DLD1 (cell line): ENCODE measurements around the gene DDX19B.
"Not testable (repeated sequence)": the region's sequence is repeated elsewhere in the genome, so short reads cannot be mapped to it uniquely, and the experiment has no call there.

Experiments used
- in situ Hi-C: cut with HindIII; loops from 2 replicates; pipeline ENCODE4 v1.10.0; 2017; ENCODE audit warnings: low sequenced_read_pairs

DDX19B gene

GRCh38 chr16:70348991-70349390 lies 50.0 kb downstream of the DDX19B start:
- in situ Hi-C loops = no loop called here

GRCh38 chr16:70349783-70350182 lies 50.8 kb downstream of the DDX19B start:
- in situ Hi-C loops = no loop called here

GRCh38 chr16:70359552-70359951 lies 60.6 kb downstream of the DDX19B start:
- in situ Hi-C loops = no loop called here

GRCh38 chr16:70364399-70364798 lies 65.4 kb downstream of the DDX19B start:
- in situ Hi-C loops = no loop called here

GRCh38 chr16:70370145-70370544 lies 71.2 kb downstream of the DDX19B start:
- in situ Hi-C loops = not testable (repeated sequence)

- in situ Hi-C loops = no loop called here
Measured at GRCh38 chr16:70370924-70371323, 71.9 kb downstream of the DDX19B start.

- in situ Hi-C loops = no loop called here
Measured at GRCh38 chr16:70372921-70373728, 74.1 kb downstream of the DDX19B start.

- in situ Hi-C loops = no loop called here
Measured at GRCh38 chr16:70374213-70374612, 75.2 kb downstream of the DDX19B start.

GRCh38 chr16:70375636-70376611 lies 76.9 kb downstream of the DDX19B start:
- in situ Hi-C loops = no loop called here

GRCh38 chr16:70377782-70378181 lies 78.8 kb downstream of the DDX19B start:
- in situ Hi-C loops = no loop called here

- in situ Hi-C loops = no loop called here
Measured at GRCh38 chr16:70378869-70379493, 80.0 kb downstream of the DDX19B start.

GRCh38 chr16:70380248-70380918 lies 81.4 kb downstream of the DDX19B start:
- in situ Hi-C loops = no loop called here

GRCh38 chr16:70380919-70381603 lies 82.1 kb downstream of the DDX19B start:
- in situ Hi-C loops = no loop called here

GRCh38 chr16:70381604-70382342 lies 82.8 kb downstream of the DDX19B start:
- in situ Hi-C loops = no loop called here

GRCh38 chr16:70383421-70383960 lies 84.5 kb downstream of the DDX19B start:
- in situ Hi-C loops = no loop called here
